ENCODE results near the gene ELAVL1.
"Not testable (repeated sequence)": the region's sequence is repeated elsewhere in the genome, so short reads cannot be mapped to it uniquely, and the experiment has no call there.

ELAVL1 gene

DNA sequence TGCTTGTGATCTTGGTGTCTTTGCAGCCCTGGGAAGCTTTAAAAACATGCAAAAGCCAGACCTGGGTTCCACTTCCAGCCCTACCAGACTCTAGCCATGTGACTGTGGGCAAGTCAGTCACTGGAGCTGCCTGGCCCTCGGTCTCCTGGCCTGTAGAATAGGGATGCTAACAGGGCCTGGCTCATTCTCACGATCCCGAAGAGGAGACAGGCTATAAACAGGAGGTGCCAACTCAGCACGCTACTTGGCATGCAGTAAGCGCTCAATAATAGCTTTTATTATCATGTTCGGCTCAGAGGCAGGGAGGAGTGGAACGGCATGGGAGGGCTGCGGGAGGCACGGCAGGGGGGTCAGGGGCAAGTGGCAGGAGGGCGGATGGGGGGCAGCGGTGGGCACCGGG is 81.2 kb downstream of the ELAVL1 start:
- DNase-seq (ENCODE audit: low read depth in 2 of 2): no peak

DNA sequence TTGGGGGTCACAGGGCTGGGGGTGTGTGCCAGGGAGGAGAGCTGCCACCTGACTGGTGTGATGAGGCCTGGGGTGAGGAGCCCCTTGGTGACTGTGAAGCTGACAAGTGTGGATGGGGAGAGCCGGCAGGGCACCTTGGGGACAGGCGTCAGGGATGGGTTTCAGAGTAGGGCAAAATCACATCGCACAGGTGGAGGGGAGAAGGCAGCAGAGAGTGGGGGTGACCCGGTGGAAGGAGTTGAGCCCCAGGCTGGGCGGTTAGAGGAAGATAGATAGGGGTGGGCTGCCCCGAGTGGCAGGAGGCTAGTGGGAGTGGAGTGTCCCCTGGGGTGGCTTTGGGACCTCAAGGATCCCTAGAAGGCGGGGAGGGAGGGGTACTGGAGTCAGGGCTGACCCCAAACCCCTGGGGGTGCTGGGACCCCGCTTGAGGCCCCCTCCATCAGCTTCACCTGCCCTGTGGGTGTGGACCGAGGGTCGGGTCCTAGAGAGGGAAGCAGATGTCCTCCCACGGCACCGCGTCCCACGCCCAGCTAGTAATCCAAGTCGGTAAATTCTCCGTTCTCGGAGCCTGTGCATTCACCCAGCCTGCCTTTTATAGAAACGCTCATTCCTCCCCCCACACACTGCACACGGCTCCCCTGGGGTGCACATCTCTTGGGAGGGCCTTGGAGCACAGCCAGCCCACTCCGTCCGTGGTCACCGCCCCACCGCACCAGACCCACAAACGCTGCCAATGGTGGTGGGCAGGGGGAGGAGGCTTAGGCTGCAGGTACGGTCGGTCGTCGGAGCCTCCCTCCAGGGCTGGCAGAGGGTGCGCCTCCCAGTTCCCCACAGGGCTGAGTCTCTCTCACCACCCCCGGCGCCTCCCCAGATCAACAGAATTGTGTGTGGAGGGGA is 81.9 kb downstream of the ELAVL1 start:
- no peak for DNase-seq (ENCODE audit: low read depth in 2 of 2)

DNA sequence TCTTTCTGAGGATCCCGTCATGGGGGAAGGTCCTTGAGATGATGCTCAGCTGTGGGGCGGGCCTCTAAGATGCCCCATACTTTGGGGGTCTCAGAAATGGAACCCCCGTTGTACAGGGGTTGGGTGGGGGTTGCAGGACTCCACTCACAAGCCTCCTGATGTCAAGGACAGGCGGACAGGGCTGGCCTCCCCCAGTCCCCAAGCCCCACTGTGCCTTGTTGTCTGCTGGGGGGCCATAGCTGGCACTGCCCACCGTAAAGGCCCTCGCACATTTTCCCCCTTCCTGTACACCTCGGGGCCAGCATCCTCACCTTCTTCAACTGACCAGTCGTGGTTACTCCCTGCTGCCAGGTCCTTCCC is 82.6 kb downstream of the ELAVL1 start:
- no peak for DNase-seq (ENCODE audit: low read depth in 2 of 2)

DNA sequence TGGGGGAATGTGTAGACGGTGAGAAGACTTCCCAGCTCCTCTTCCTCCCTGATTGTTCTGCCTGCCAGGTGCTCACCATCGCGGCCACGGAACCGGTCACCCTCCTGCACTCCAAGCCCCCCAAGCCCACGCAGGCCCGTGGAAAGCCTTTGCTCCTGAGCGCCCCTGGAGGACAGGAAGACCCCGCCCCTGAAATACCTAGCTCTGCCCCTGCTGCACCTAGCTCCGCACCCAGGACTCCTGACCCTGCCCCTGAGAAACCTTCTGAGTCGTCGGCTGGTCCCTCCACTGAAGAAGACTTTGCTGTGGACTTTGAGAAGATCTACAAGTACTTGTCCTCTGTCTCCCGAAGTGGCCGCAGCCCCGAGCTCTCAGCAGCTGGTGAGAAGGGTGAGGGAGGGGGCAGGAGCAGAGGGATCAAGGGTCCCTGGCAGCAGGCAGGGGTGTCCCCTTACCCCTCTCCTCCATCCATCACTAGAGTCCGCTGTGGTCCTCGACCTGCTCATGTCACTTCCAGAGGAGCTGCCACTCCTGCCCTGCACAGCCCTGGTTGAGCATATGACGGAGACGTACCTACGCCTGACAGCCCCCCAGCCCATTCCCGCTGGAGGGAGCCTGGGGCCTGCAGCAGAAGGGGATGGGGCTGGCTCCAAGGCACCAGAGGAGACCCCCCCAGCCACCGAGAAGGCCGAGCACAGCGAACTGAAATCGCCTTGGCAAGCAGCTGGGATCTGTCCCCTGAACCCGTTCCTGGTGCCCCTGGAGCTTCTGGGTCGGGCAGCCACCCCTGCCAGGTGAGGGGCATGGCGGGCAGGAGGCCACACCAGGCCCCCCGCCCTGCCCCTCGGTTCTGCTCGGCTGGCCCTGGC is 83.2 kb downstream of the ELAVL1 start:
- no peak for DNase-seq (ENCODE audit: low read depth in 2 of 2)

DNA sequence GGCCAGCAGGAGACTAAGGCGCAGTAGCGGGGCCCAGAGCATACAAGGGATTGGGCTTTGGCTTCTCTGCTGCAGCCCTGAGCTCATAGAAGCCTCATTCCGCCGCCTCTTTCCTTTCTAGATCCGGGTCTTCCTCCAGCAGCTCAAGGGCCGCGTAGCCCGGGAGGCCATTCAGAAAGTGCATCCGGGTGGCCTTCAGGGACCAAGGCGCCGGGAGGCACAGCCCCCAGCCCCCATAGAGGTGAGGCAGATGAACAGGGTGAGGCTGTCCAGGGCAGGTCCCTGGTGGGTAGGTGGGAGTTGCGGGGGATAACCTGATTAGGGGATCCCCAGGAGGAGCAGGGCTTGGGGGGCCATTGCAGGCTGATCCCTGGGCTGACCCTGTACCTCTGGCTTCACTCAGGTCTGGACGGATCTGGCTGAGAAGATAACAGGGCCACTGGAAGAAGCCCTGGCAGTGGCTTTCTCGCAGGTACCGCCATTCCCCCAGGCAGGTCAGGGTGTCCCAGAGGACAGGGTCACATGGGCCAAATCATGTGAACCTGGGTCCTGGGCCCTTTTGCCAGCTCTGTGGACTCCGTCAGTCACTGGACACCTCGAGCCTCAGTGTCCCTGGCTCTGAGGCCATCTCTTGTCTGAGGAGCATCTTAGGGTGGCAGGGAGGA is 84.0 kb downstream of the ELAVL1 start:
- no peak for DNase-seq (ENCODE audit: low read depth in 2 of 2)

DNA sequence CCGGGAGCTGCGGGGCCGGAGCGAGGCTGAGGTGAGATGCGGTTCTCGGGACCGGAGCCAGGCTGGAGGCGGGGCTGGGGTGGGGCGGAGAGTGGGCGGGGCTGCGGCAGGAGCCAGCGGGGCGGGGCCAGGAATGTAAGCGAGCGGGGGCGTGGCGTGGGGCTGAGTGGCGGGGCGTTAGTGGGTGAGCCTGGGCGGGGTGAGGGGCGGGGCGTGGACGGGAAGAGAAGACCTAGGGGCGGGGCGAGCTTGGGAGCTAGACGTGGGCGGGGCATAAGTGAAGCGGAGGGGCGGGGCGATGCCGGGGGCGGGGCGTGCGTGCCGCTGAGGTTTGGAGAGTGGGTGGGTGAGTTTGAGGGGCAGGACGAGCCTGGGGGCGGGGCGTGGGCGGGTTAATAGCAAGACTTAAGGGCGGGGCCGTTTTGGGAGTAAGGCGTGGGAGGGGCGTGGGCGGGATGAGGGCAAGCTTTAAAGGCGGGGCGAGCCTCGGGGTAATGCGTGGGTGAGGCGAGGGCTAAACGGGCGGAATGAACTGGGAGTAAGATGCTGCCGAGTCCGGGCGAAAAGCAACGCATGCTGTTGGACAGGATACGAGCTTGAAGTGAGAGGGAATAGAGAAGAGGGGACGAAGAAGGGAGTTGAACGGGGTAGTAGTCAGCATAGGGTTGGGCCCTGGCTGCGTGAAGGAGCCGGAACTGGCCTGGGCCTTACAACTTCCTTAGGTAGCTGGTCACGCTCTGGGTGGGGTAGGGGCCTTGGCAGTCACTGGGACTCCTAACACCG is 84.7 kb downstream of the ELAVL1 start:
- DNase-seq (ENCODE audit: low read depth in 2 of 2): peak; percentile 88 to 90

DNA sequence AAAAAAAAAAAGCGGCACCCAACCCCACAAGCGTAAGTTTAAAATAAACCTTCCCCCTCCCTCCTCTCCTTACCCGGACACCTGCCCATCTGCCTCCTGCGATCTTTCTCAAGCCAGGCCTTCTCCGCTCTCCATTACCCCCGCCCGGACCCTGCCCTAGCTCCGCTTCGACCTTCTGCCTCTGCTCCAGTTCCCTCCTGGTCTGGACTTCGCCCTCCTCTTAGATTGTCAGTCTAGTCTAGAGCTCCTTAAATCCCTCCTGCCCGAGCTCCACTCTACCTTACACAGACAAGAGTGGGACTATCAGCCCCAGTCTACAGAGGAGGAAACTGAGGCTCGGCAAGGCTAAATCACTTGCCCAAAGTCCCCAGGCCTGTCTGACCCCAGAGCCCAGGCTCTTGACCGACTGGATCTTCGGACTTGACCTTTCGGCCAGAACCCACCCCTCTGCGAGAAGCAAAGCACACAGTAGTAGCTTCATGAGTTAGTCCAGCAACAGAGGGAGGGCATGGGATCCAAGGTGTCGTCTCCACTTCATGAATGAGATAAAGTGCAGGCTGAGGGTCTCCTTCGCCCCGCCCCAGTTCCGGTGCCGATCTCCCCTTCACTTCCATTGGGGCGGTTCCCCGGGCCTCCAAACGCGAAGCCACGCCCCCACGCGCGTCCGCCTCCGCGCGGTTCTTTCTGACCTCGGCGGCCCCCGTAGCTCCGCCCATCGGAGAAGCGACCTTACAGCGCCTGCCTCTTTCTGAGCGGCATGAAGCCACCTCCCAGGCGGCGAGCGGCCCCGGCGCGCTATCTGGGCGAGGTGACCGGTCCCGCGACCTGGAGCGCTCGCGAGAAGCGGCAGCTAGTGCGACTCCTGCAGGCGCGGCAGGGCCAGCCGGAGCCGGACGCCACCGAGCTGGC is 85.6 kb downstream of the ELAVL1 start, which contains the start of gene SNAPC2:
Gene SNAPC2 (plus strand): TSS at position 729 of the 909 bp plus-strand sequence. CDS start 29 bp downstream, at position 758.
- peak; percentile 85 to 89 for DNase-seq (ENCODE audit: low read depth in 2 of 2)

DNA sequence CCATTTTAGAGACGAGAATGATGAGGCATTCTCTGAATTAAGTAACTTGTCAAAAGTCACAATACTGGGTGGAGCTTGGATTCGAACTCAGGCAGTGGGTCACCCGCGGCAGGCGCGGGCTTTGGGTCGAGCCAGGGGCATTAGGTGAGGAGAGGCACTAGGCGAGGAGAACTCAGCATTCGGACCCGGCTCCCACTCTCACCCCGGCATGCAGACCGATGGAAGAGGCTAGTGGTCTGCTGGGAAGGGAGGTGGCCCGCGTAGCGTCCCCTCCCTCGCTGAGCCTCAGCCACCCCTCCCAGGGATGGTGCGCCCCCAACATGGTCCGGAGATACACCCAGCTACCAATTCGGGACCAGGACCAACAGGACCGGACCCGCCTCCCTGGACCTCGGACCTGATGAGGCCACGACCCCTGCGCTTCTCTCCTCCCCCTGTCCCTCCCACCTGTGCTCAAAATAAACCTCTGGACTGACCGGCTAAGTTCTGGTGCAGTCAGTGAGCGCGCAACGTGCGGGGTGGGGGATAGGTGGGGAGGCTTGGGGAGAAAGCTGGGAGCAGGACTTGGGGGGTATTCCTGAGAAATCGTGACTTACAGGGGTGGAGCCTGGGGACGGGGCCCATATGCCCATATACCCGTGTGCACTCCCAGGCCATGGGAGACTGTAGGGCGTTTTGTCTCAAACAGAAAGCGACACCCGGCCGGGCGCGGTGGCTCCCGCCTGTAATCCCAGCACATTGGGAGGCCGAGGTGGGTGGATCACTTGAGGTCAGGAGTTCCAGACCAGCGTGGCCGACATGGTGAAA is 86.6 kb downstream of the ELAVL1 start:
- no peak for DNase-seq (ENCODE audit: low read depth in 2 of 2)

DNA sequence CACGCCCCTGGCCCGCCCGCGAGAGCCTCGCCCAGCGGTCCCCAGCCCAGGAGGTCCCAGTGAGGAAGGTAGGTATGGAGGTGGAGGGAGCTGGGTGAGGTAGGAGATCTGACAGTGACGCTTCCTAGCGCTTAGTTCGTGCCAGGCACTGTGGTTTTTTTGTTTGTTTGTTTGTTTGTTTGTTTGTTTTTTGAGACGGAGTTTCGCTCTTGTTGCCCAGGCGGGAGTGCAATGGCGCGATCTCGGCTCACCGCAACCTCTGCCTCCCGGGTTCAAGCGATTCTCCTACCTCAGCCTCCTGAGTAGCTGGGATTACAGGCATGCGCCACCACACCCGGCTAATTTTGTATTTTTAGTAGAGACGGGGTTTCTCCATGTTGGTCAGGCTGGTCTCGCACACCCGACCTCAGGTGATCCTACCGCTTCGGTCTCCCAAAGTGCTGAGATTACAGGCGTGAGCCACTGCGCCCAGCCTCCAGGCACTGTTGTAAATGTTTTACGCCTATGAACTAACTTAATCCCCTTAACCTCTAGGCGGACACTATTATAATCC is 87.3 kb downstream of the ELAVL1 start:
- DNase-seq (ENCODE audit: low read depth in 2 of 2): not testable (repeated sequence)

DNA sequence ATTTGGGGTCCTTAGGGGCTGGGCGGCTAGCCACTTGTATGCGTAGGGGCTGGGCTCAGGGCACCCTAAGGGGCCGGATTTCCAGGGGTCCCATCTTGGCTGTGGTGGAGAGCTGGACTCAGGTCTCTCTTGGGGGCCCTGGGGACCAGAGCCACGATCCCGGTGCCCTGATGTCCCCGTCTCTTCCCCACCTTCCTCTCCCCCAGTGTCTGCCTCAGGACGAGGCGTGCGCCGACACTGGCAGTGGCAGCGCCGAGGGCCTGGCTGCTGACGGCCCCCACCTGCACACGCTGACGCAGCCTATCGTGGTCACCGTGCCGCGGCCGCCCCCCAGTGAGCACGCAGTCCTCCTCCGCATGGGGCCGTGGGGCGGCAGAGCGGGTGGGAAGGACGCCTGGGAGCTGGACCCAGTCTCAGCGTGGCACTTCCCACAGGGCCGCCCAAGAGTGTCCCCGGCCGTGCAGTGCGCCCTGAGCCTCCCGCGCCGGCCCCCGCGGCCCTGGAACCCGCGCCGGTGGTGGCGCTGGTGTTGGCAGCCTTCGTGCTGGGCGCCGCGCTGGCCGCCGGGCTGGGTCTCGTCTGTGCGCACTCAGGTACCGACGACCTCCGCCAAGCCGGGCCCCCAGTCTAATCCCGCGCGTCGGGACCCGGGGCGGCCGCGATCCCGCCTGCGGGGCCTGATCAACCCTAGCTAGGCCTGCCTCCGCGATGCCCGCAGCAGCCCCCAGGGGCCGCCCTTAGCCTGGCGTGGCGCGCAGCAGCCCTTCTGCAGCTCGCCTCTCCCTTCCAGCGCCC is 88.0 kb downstream of the ELAVL1 start:
- DNase-seq (ENCODE audit: low read depth in 2 of 2): no peak

DNA sequence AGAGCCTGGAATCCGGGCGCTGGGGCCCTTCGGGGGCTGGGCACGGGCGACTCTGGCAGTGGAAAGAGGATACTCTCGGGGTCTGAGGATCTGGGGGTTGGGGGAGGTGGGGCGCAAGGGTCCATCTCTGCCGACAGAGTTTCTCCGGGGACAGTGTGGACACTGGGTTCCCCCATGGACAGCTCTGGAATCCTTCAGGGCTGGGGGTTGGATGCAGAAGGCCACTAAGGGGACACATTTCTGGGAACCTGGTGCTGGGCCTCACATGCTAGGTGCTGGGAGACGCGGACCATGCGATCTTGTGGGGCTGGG is 88.5 kb downstream of the ELAVL1 start:
- DNase-seq (ENCODE audit: low read depth in 2 of 2): no peak

DNA sequence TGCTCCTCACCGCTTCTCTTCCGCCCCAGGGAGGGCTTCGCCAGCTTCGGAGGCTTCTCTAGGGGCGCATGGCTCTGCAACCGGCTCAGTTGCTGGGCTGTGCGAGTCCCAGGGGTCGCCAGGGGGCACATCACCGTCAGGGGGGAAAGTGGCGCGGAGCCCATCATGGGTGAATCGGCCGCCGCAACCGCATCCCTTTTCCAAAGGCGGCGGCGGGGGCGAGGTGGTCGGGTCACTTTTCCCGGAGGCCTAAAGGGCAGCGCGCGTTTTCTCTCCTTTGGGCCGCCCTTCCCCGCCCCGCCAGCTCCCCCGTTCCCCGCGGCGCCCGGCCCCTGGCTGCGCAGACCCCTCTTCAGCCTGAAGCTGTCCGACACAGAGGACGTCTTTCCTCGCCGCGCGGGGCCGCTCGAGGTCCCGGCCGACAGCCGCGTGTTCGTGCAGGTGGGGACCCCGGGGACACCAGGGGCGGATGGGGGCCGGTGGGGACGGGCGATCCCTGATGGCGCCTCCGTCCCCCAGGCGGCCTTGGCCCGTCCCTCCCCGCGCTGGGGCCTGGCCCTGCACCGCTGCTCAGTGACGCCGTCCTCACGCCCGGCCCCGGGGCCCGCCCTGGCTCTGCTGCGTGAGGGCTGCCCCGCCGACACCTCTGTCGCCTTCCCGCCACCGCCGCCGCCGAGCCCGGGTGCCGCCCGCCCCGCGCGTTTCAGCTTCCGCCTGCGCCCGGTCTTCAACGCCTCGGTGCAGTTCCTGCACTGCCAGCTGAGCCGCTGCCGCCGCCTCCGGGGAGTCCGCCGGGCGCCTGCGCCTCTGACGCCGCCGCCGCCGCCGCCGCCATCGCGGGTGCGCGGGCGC is 89.1 kb downstream of the ELAVL1 start:
- DNase-seq (ENCODE audit: low read depth in 2 of 2): no peak

DNA sequence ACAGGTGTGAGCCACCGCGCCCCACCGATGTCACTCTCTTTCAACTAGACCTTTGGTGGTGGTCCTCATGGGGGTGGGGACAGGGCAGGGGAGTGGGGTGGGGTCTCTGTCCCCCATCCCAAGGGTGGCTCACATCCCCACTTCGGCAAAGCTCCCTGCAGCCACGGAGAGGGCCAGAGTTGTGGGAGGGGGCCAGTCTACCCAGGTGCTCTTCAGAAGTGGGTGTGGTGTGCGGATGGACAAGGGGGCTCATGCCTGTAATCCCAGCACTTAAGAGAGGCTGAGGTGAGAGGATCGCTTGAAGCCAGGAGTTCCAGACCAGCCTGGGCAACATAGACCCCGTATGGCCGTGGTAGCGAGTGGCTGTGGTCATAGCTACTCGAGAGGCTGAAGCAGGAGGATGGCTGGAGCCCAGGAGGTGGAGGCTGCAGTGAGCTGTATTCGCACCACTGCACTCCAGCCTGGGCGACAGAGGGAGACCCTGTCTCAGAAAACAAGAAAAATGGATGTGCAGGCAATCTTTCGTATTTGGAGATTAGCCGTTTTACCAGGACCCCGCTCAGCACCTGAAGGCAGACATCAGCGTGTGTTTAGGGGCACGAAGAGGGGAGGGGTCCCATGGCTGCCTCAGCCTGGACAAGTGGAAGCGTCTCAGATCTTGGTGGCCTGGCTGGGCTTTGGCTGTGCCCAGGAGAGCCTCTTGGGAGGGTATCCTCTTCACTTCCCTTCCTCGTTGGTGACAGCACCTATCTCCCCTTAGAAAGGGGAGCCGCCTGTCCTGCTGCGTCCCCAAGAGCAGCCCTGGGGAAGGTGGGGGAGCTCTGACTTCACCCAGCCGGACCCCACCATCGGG is 90.0 kb downstream of the ELAVL1 start:
- DNase-seq (ENCODE audit: low read depth in 2 of 2): no peak

DNA sequence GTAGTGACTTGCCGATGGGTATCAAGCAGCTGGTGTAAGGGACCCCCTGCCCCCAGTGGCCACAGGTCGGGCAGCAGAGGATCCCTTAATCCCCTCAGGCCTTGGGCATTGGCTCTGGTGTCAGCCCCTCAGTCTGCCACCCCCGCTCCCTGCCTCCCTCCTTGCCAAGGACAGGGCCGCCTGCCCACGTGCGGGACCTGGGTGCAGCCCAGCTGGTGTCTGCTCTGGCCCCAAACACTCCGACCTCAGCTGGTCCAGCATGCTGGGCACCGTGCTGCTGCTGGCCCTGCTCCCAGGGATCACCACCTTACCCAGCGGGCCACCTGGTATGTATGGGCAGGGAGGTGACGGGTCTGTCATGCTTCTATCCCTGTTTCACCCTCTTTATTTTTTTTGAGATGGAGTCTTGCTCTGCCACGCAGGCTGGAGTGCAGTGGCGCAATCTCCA is 90.8 kb downstream of the ELAVL1 start, which contains the start of gene TGFBR3L:
Gene TGFBR3L (plus strand): TSS at position 233 of the 448 bp plus-strand sequence.
- DNase-seq (ENCODE audit: low read depth in 2 of 2): no peak

DNA sequence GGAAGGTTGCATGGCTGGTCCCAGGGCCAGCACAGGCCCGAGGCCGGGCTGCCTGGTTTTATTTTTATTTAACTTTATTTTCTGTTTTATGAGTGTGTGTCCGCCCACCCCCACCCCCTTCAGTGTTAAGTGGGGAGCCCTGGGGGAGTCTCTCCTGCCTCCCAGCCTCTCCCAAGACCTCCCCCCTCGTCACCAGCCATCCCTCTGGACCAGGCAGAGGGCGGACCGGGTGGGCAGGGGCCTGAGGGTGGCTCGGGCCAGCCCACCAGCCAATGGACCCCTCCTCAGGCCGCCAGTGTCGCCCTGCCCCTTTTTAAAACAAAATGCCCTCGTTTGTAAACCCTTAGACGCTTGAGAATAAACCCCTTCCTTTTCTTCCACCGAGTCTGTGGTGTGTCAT is 91.3 kb downstream of the ELAVL1 start:
- no peak for DNase-seq (ENCODE audit: low read depth in 2 of 2)

DNA sequence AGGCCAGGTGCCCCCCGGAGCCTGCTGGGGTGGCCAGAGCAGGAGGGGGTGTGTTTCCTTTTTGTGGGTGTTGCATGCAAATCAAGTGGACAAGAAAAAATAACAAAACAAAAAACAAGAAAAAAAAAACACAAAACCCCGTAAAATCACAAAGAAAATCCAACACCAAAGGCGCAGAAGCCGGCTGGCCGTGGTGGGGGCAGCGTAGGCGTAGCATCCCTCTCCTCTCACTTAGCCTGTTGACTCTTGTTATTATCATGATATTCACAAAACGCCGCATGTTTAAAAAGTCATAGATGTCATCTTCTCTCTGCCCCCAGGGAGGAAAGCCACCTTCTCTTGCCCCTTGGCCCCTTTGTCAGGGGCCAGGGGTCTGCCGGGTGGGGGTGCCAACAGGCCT is 91.8 kb downstream of the ELAVL1 start:
- no peak for DNase-seq (ENCODE audit: low read depth in 2 of 2)

All from fibroblast of skin of left biceps (primary cell).